Muscle of back (tissue), 11 donors: ENCODE data around the gene TBC1D21. TPM values are rescaled to one million over a fixed set of nuclear protein-coding genes. Genes with fewer than 3 reads are reported as not detected.

Experiments
- DNase-seq, 3 donors: peaks; one replicate each; pipeline versions ENCODE4 v3.0.0 to v3.0.0-alpha.2; 2013
- polyA plus RNA-seq, 10 donors: library from polyadenylated mRNA; unstranded; fragments of 120-200 nt; gene quantifications; one replicate each; pipeline ENCODE4 v1.2.1, GENCODE V29; 2013; ENCODE audit not compliant: insufficient read length in 10 of 10

TBC1D21 gene
- polyA plus RNA-seq, 10 donors = not detected

- DNase-seq = no peak
These were observed 15.1 kb downstream of the TBC1D21 start for GRCh38 chr15:73888224-73889041.

GRCh38 chr15:73889053-73889761, 15.8 kb downstream of the TBC1D21 start:
- DNase-seq = no peak

- no peak for DNase-seq
These were observed 16.4 kb downstream of the TBC1D21 start for GRCh38 chr15:73889762-73890124.

GRCh38 chr15:73891328-73892315, 18.3 kb downstream of the TBC1D21 start:
- no peak for DNase-seq

- DNase-seq = no peak
These were observed 19.3 kb downstream of the TBC1D21 start for GRCh38 chr15:73892446-73893226.

GRCh38 chr15:73894133-73894814, 20.9 kb downstream of the TBC1D21 start:
- DNase-seq = no peak

- peak in 2 of 3 donors; percentile 19 to 26 for DNase-seq
These were observed 24.3 kb downstream of the TBC1D21 start for GRCh38 chr15:73897441-73898261.

- DNase-seq = peak in 1 of 3 donors; percentile 35
These were observed 26.1 kb downstream of the TBC1D21 start for GRCh38 chr15:73899197-73900094.

GRCh38 chr15:73900095-73900712, 26.8 kb downstream of the TBC1D21 start:
- peak in 1 of 3 donors; percentile 13 for DNase-seq

- DNase-seq = no peak
These were observed 27.9 kb downstream of the TBC1D21 start for GRCh38 chr15:73901126-73901810.

- no peak for DNase-seq
These were observed 29.0 kb downstream of the TBC1D21 start for GRCh38 chr15:73902121-73903020.

GRCh38 chr15:73904026-73904815, 30.9 kb downstream of the TBC1D21 start:
- DNase-seq = no peak

GRCh38 chr15:73905225-73905827, 32.0 kb downstream of the TBC1D21 start:
- no peak for DNase-seq

GRCh38 chr15:73906346-73907034, 33.1 kb downstream of the TBC1D21 start:
- no peak for DNase-seq
